Stimulated activated CD8-positive, alpha-beta memory T cell treated with anti-CD3 and anti-CD28 coated beads, Interleukin-4, amount 100 ng/mL, for 1 hour (primary cell): ENCODE measurements around the gene ZMYND8.
"Not testable (repeated sequence)": the region's sequence is repeated elsewhere in the genome, so short reads cannot be mapped to it uniquely, and the experiment has no call there.

ENCODE experiments used
- DNase-seq, 2 donors: peaks; one replicate each; pipeline ENCODE4 v3.0.0-alpha.2; 2020; ENCODE audit warnings: low read depth in 2 of 2, low spot score in 1 of 2

ZMYND8 gene

GRCh38 chr20:47183367-47183766 lies 173.1 kb downstream of the ZMYND8 start:
- no peak for DNase-seq

GRCh38 chr20:47181056-47181862 lies 175.2 kb downstream of the ZMYND8 start:
- DNase-seq, result no peak

GRCh38 chr20:47179267-47179666 lies 177.2 kb downstream of the ZMYND8 start:
- no peak for DNase-seq

- no peak for DNase-seq
Measured at GRCh38 chr20:47178851-47179250, 177.6 kb downstream of the ZMYND8 start.

- DNase-seq, result no peak
Measured at GRCh38 chr20:47178277-47178676, 178.2 kb downstream of the ZMYND8 start.

GRCh38 chr20:47176217-47176616 lies 180.3 kb downstream of the ZMYND8 start:
- DNase-seq, result not testable (repeated sequence)

- no peak for DNase-seq
Measured at GRCh38 chr20:47175493-47175892, 181.0 kb downstream of the ZMYND8 start.

- DNase-seq, result no peak
Measured at GRCh38 chr20:47174456-47175243, 181.8 kb downstream of the ZMYND8 start.

GRCh38 chr20:47173596-47174216 lies 182.8 kb downstream of the ZMYND8 start:
- no peak for DNase-seq

- no peak for DNase-seq
Measured at GRCh38 chr20:47172579-47172978, 183.9 kb downstream of the ZMYND8 start.

GRCh38 chr20:47167846-47168245 lies 188.7 kb downstream of the ZMYND8 start:
- no peak for DNase-seq

- DNase-seq, result no peak
Measured at GRCh38 chr20:47165376-47165865, 191.1 kb downstream of the ZMYND8 start.

GRCh38 chr20:47164140-47164539 lies 192.4 kb downstream of the ZMYND8 start:
- DNase-seq, result no peak

GRCh38 chr20:47161411-47161810 lies 195.1 kb downstream of the ZMYND8 start:
- DNase-seq, result no peak

- no peak for DNase-seq
Measured at GRCh38 chr20:47160992-47161391, 195.5 kb downstream of the ZMYND8 start.

- DNase-seq, result no peak
Measured at GRCh38 chr20:47160240-47160639, 196.3 kb downstream of the ZMYND8 start.
